Heart left ventricle (tissue), 13 donors: ENCODE measurements around the gene GNG7.

ENCODE experiments used
- CTCF ChIP-seq, 12 donors: fragments of 200-600 bp; sonication (generic) in 4 of 12; IDR thresholded peaks; one replicate each; pipeline versions ENCODE4 v1.5.0 to v1.8.0; 2018 to 2022; ENCODE audit warnings: antibody characterized with exemption in 12 of 12, mild to moderate bottlenecking in 5 of 12
- POLR2A ChIP-seq, 2 donors: fragments of 450-650 bp; IDR thresholded peaks; one replicate each; pipeline ENCODE4 v1.6.1; 2017; ENCODE audit warnings: antibody characterized with exemption in 2 of 2, mild to moderate bottlenecking in 2 of 2, moderate library complexity in 2 of 2
- donor health status: ischemic (EF 13 %, LVEDD 7.1; RV severe dilation, severe dysfunction).
- donor health status: DM: no; HTN: yes; CAD: no.
- donor health status: DM: no; HTN: no; CAD: no.
- donor health status: ischemic (EF 25% LVEDD 6.9; RV normal size, moderate dysfunction).
- donor health status: ischemic (EF 25% LVEDD 5.7; RV mildly dilated, moderate dysfunction).
- donor health status: ischemic (EF 35%, LVEDD 5.7; RV mildly dilated, moderate dysfunction).
- donor health status: nonischemic (EF 11% LVEDD 7.7; RV severe dilation, severe dysfunction).
- donor health status: DM: yes; HTN: yes; CAD: no.
- donor health status: PGD.
- donor health status: ischemic (EF 29% LVEDD 5.4; RV normal size, mild dysfunction).
- donor health status: nonischemic (EF 23%, LVEDD 6.1; RV moderate dilation, normal function).

- TF ChIP-seq CTCF (IDR thresholded peaks at IDR 0.05) (no peak), POLR2A (IDR thresholded peaks at IDR 0.05) (no peak)
Observed at GRCh38 chr19:2641332-2641698, 61.2 kb downstream of the GNG7 start.
